Lung (tissue), 12 donors: ENCODE measurements around the gene DTYMK. TPM values are rescaled to one million over a fixed set of nuclear protein-coding genes. Genes with fewer than 3 reads are reported as not detected.

Experiments used
- ATAC-seq: fragments of 200-7000 bp; cut with Tn5 transposase; one replicate; pipeline ENCODE4 v1.9.1; 2020; ENCODE audit warnings: moderate number of reproducible peaks; ENCODE audit not compliant: insufficient read depth, low FRiP score
- DNase-seq, 3 donors: peaks; one replicate each; pipeline ENCODE4 v3.0.0-alpha.2; 2013 to 2017
- H3K27ac ChIP-seq, 2 donors: one replicate each; pipeline ENCODE4 v1.5.1; 2013; ENCODE audit warnings: mild to moderate bottlenecking in 2 of 2, moderate library complexity in 2 of 2, control low read depth in 1 of 2, inconsistent platforms in 1 of 2, low read depth in 1 of 2, low read length in 1 of 2
- H3K27me3 ChIP-seq, 3 donors: one replicate each; pipeline ENCODE4 v1.5.1; 2013; ENCODE audit warnings: low read length in 2 of 3; ENCODE audit not compliant: control insufficient read depth in 3 of 3, insufficient read depth in 3 of 3
- H3K36me3 ChIP-seq, 4 donors: one replicate each; pipeline ENCODE4 v1.5.1; 2013; ENCODE audit warnings: low read length in 4 of 4, mild to moderate bottlenecking in 1 of 4, moderate library complexity in 1 of 4; ENCODE audit not compliant: control insufficient read depth in 4 of 4, insufficient read depth in 4 of 4
- H3K4me1 ChIP-seq, 5 donors: one replicate each; pipeline ENCODE4 v1.5.1; 2013; ENCODE audit warnings: low read length in 5 of 5, mild to moderate bottlenecking in 2 of 5, moderate library complexity in 1 of 5; ENCODE audit not compliant: control insufficient read depth in 5 of 5, insufficient read depth in 5 of 5
- H3K4me3 ChIP-seq: one replicate; pipeline ENCODE4 v1.5.1; 2013; ENCODE audit warnings: mild to moderate bottlenecking, control low read depth, moderate library complexity
- H3K9ac ChIP-seq, 2 donors: one replicate each; pipeline ENCODE4 v1.5.1; 2013; ENCODE audit warnings: low read length in 2 of 2, control low read depth in 1 of 2; ENCODE audit not compliant: insufficient read depth in 1 of 2
- H3K9me3 ChIP-seq, 4 donors: one replicate each; pipeline ENCODE4 v1.5.1; 2013; ENCODE audit warnings: low read length in 3 of 4, mild to moderate bottlenecking in 1 of 4, moderate library complexity in 1 of 4; ENCODE audit not compliant: control insufficient read depth in 4 of 4, insufficient read depth in 3 of 4
- CTCF ChIP-seq: IDR thresholded peaks from 2 replicates; pipeline ENCODE4 v1.5.1; 2012; ENCODE audit warnings: mild to moderate bottlenecking; ENCODE audit errors: control extremely low read depth, extremely low read depth
- WGBS, 2 donors: extraction: QIAGEN DNeasy Blood & Tissue Kit; methylation state at CpG; one replicate each; pipeline ENCODE4 v1.1.7; 2013; 5-methylcytosine and 5-hydroxymethylcytosine counted together
- polyA plus RNA-seq, 2 donors: library from polyadenylated mRNA; stranded (reverse); fragments of 200-250 nt; gene quantifications; one replicate each; pipeline ENCODE4 v1.2.1, GENCODE V29; 2013
- total RNA-seq, 2 donors: library from RNA; depleted of rRNA in 1 of 2; stranded (reverse); fragments of >200 nt in 1 of 2; gene quantifications; one replicate each; pipeline ENCODE4 v1.2.1, GENCODE V29; 2014 to 2021
- donor health status: control.
- donor health status: control.
- donor health status: Bipolar disorder and iron deficiency.
- donor health status: healthy.
- donor health status: DM: yes; HTN: yes; CAD: no.

Gene DTYMK
- total and polyA plus RNA-seq, 4 donors: 15.6 to 24.3 (median 19.7) TPM

GRCh38 chr2:241645915-241646645 lies 40.5 kb downstream of the DTYMK start:
- no peaks in the 10 kb centered on the region for H3K9me3 ChIP-seq
- H3K4me3 ChIP-seq: no peak overlapping the region
- H3K27ac ChIP-seq: no peak overlapping the region
- peaks cover 0 to 6% (median 1%) of the 10 kb centered on the region in 4 donors for H3K36me3 ChIP-seq
- no peaks in the 10 kb centered on the region for H3K27me3 ChIP-seq
- TF ChIP-seq CTCF: no peak
- ATAC-seq (no peak), DNase-seq (no peak)
- H3K4me1 ChIP-seq: peaks cover 0 to 10% (median 0%) of the 10 kb centered on the region in 5 donors
- 90 to 95% methylated on average over 14 of the region's 14 CpGs for WGBS, 2 donors
- no peak overlapping the region for H3K9ac ChIP-seq

GRCh38 chr2:241645056-241645914 lies 41.3 kb downstream of the DTYMK start:
- no peak for ATAC-seq

GRCh38 chr2:241641631-241642030 lies 45.0 kb downstream of the DTYMK start:
- Histone ChIP-seq H3K36me3 (peaks cover 0 to 7% (median 5%) of the 10 kb centered on the region in 4 donors), H3K9me3 (no peaks in the 10 kb centered on the region), H3K4me3 (no peak overlapping the region), H3K9ac (no peak overlapping the region), H3K4me1 (peaks cover 0 to 18% (median 11%) of the 10 kb centered on the region in 5 donors), H3K27ac (no peak overlapping the region), H3K27me3 (no peaks in the 10 kb centered on the region)
- ATAC-seq (no peak), DNase-seq (no peak)
- 64 to 65% methylated on average over 2 of the region's 2 CpGs for WGBS, 2 donors
- TF ChIP-seq CTCF: no peak

More at GRCh38 chr2:241645056-241645914, 41.3 kb downstream of the DTYMK start:
- TF ChIP-seq CTCF: no peak
- no peak overlapping the region for H3K4me3 ChIP-seq
- peaks cover 0 to 6% (median under 1%) of the 10 kb centered on the region in 4 donors for H3K36me3 ChIP-seq
- WGBS, 2 donors: 91 to 93% methylated on average over 26 of the region's 26 CpGs
- peaks cover 0 to 13% (median 0%) of the 10 kb centered on the region in 5 donors for H3K4me1 ChIP-seq
- no peak for DNase-seq
- H3K9me3 ChIP-seq: no peaks in the 10 kb centered on the region
- no peaks in the 10 kb centered on the region for H3K27me3 ChIP-seq
- H3K9ac ChIP-seq: no peak overlapping the region
- H3K27ac ChIP-seq: no peak overlapping the region
